GM10248 (cell line): ENCODE measurements around the gene GALNT6.

Source experiments
- CTCF ChIA-PET: fragments of 300-600 bp; sonication (Branson Sonifier 250); formaldehyde crosslinking; extraction: SDS; loops from one replicate; lab custom pipeline; 2021; ENCODE audit warnings: antibody characterized with exemption; lab: Yijun Ruan, JAX
- POLR2A ChIA-PET: fragments of 350-650 bp; sonication (Branson Sonifier 250); formaldehyde crosslinking; extraction: SDS; loops from one replicate; lab custom pipeline; 2020; ENCODE audit warnings: antibody characterized with exemption; lab: Yijun Ruan, JAX
- DNase-seq: peaks from one replicate; pipeline ENCODE4 v3.0.0; 2012; ENCODE audit errors: extremely low spot score
- CTCF ChIP-seq: IDR thresholded peaks from 2 replicates; pipeline ENCODE4 v1.5.1; 2012; ENCODE audit warnings: mild to moderate bottlenecking, low read depth; ENCODE audit errors: extremely low read depth, missing control alignments, control extremely low read depth

The GALNT6 gene

GRCh38 chr12:51395283-51396230 is 4.4 kb upstream of the GALNT6 start:
- ChIA-PET CTCF (interaction anchor here (0.7 to 3.0 kb wide), 5 partner anchors 9 to 143 kb away, joined by 3 to 17 read pairs (median 3); no protein-coding TSS in a partner anchor), POLR2A (no interaction called here)
- TF ChIP-seq CTCF = no peak
- peak; percentile 60 for DNase-seq

- ChIA-PET CTCF (interaction anchor here (1.2 to 3.0 kb wide), 4 partner anchors 12 to 138 kb away, joined by 3 to 17 read pairs (median 3); no protein-coding TSS in a partner anchor), POLR2A (no interaction called here)
Measured at GRCh38 chr12:51393676-51394545, 2.7 kb upstream of the GALNT6 start.

GRCh38 chr12:51392556-51393237 is 1.5 kb upstream of the GALNT6 start:
- ChIA-PET CTCF (interaction anchor here (0.7 to 1.9 kb wide), 4 partner anchors 21 to 139 kb away, joined by 3 to 6 read pairs (median 3); no protein-coding TSS in a partner anchor), POLR2A (interaction anchor here (0.6 kb wide), 1 partner anchor 162 kb away, joined by 3 read pairs; no protein-coding TSS in a partner anchor)
- peak; percentile 69 for DNase-seq
- TF ChIP-seq CTCF = no peak

More at GRCh38 chr12:51393676-51394545, 2.7 kb upstream of the GALNT6 start:
- TF ChIP-seq CTCF = no peak
- DNase-seq = no peak

- ChIA-PET CTCF (interaction anchor here (1.0 to 1.9 kb wide), 4 partner anchors 19 to 35 kb away, joined by 3 to 6 read pairs (median 4); partner anchors contain the start of gene SLC4A8), POLR2A (no interaction called here)
- DNase-seq = no peak
- TF ChIP-seq CTCF = no peak
Measured at GRCh38 chr12:51390891-51391282, 319 bp downstream of the GALNT6 start.

- ChIA-PET CTCF (interaction anchor here (0.9 to 2.4 kb wide), 5 partner anchors 21 to 40 kb away, joined by 3 to 6 read pairs (median 3); partner anchors contain the start of gene SLC4A8), POLR2A (interaction anchor here (1.4 kb wide), 1 partner anchor 21 kb away, joined by 4 read pairs; no protein-coding TSS in a partner anchor)
- no peak for DNase-seq
- TF ChIP-seq CTCF = no peak
Measured at GRCh38 chr12:51390457-51390856, 749 bp downstream of the GALNT6 start.
